NCI-H748 (cell line): ENCODE results near the gene MICAL2.

Experiments
- DNase-seq: peaks from one replicate; lab custom pipeline; 2025; ENCODE audit not compliant: unreplicated experiment; lab: John Stamatoyannopoulos, UW

The MICAL2 gene

GRCh38 chr11:12166299-12167060 is 56.1 kb downstream of the MICAL2 start:
- DNase-seq, result no peak

- no peak for DNase-seq
Measured at GRCh38 chr11:12167061-12168000, 56.9 kb downstream of the MICAL2 start.

GRCh38 chr11:12168114-12168513 is 57.7 kb downstream of the MICAL2 start:
- DNase-seq, result no peak

- DNase-seq, result no peak
Measured at GRCh38 chr11:12169822-12170221, 59.4 kb downstream of the MICAL2 start.

GRCh38 chr11:12170501-12170900 is 60.1 kb downstream of the MICAL2 start:
- DNase-seq, result no peak

- DNase-seq, result no peak
Measured at GRCh38 chr11:12170984-12171383, 60.6 kb downstream of the MICAL2 start.

- no peak for DNase-seq
Measured at GRCh38 chr11:12171921-12172320, 61.5 kb downstream of the MICAL2 start.

- DNase-seq, result no peak
Measured at GRCh38 chr11:12172493-12173013, 62.2 kb downstream of the MICAL2 start.

GRCh38 chr11:12173111-12173510 is 62.7 kb downstream of the MICAL2 start:
- no peak for DNase-seq

- DNase-seq, result no peak
Measured at GRCh38 chr11:12174128-12174476, 63.7 kb downstream of the MICAL2 start.

- no peak for DNase-seq
Measured at GRCh38 chr11:12174477-12175143, 64.2 kb downstream of the MICAL2 start.

- DNase-seq, result no peak
Measured at GRCh38 chr11:12175694-12176241, 65.4 kb downstream of the MICAL2 start.

GRCh38 chr11:12176410-12176809 is 66.0 kb downstream of the MICAL2 start:
- no peak for DNase-seq

GRCh38 chr11:12177739-12178338 is 67.4 kb downstream of the MICAL2 start:
- DNase-seq, result no peak

- no peak for DNase-seq
Measured at GRCh38 chr11:12179019-12179418, 68.6 kb downstream of the MICAL2 start.

- no peak for DNase-seq
Measured at GRCh38 chr11:12179531-12179930, 69.1 kb downstream of the MICAL2 start.

- no peak for DNase-seq
Measured at GRCh38 chr11:12180257-12181205, 70.1 kb downstream of the MICAL2 start.

- no peak for DNase-seq
Measured at GRCh38 chr11:12182302-12182675, 71.9 kb downstream of the MICAL2 start.

GRCh38 chr11:12182676-12183541 is 72.5 kb downstream of the MICAL2 start:
- DNase-seq, result peak; percentile 46
